Amniotic stem cell (primary cell): Measurements from ENCODE around the gene TPP1.

Experiments used
- DNase-seq: peaks from one replicate; lab custom pipeline; 2025; lab: John Stamatoyannopoulos, UW

TPP1 gene

GRCh38 chr11:6646918-6647679 lies 27.9 kb upstream of the TPP1 start:
- DNase-seq = no peak

DNA sequence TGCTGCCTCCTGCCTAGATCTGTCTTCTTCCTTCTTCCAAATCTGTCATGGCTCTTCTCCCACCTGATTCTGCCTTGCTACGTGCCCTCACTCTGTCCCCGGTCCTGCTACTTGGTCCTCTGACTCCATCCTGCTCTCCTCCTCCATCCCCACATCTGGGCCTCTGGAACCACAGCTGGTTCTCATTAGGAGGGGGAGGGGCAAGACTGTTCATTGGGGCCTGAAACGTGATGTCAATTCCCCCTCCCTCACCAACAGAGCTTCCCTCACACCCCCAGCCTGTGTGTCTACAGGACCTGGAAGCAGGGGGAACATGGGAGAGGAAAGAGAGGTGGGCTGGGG lies 27.3 kb upstream of the TPP1 start:
- no peak for DNase-seq

- no peak for DNase-seq
Observed at GRCh38 chr11:6646071-6646470, 26.8 kb upstream of the TPP1 start.

GRCh38 chr11:6642957-6643356 lies 23.7 kb upstream of the TPP1 start:
- DNase-seq = no peak

DNA sequence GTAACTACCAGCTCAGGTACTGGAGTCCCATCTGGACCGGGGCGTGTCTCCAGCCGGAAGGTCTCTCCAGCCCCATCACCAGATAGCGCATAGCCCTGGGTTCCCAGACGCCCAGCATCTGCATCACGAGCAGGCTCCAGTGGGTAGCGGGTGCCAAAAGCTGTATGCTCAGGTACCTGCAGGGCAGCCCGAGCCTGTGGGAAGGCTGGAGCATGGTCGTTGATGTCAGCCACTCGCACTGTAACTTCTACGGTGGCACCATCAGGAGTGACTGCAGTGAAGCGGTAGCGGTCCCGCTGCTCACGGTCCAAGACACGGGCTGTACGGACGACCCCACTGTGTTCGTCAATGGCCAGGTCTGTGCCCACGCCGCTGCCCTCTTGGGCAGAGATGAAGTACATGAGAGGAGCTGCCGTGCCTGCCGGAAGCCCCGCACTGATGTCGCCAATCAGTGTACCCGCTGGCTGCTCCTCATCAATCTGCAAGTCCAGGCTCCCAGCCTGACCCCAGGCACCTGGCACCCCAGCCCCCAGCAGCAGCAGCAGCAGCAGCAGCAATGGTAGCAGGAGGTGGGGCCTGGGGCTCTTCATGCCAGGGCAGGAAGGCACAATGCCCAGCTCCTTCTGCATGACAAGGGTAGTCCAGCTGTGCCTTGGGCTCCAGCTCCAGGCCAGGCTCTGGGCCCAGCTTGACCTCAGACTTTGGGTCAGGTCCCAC lies 21.9 kb upstream of the TPP1 start:
- no peak for DNase-seq

- no peak for DNase-seq
Observed at GRCh38 chr11:6640036-6640984, 21.1 kb upstream of the TPP1 start.

DNA sequence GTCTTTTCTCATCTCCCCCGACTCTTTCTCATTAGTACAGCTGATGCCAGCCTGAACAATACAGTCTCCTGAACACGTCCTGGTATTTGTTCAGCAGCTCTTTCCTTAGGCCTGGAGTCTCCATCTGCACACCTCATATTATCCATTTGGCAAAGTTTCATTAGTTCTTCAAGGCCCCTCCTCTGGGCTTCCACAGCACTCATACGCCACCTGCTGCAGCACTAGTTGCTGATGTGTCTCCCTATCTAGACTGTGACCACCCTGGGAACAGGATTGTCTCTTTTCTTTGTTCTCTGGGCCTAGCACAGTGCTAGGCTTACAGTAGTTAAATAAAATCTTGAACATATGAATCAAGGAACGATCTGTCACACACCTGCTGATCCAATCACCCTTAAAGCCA lies 19.2 kb upstream of the TPP1 start:
- DNase-seq = no peak

DNA sequence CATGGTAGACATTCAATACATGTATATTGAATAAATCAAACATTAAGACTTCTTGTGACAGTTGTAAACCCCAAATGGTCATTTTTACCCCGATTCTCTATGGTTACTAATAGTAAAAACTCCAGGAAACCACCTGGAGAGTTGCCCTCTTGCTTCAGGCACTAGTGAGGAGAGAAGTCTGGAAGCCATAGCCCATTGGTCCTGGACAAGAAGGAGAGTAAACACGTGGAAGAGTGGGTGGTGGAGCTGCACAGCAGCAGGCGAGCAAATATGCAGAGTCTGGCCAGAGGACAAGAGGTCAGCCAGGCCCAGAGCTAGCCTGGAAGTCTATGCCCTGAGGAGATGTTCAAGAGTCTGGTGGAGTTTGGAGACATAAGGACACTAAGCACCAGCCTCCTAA lies 18.6 kb upstream of the TPP1 start:
- DNase-seq = peak; percentile 25

DNA sequence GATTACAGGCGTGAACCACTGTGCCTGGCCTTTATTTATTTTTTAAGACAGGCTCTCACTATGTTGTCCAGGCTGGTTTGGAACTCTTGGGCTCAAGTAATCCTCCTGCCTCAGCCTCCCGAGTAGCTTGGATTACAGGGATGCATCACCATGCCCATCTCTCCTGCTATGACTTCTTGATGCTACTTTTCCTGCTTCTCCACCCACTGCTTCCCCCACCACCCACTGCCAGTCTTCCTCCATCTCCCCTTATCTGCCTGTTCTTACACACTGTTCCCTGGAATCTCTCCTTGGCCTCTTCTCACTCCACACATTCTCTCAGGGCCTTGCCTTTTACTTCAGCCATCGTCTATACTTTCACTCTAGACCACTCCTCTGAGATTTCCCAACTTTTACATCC lies 17.3 kb upstream of the TPP1 start:
- no peak for DNase-seq

DNA sequence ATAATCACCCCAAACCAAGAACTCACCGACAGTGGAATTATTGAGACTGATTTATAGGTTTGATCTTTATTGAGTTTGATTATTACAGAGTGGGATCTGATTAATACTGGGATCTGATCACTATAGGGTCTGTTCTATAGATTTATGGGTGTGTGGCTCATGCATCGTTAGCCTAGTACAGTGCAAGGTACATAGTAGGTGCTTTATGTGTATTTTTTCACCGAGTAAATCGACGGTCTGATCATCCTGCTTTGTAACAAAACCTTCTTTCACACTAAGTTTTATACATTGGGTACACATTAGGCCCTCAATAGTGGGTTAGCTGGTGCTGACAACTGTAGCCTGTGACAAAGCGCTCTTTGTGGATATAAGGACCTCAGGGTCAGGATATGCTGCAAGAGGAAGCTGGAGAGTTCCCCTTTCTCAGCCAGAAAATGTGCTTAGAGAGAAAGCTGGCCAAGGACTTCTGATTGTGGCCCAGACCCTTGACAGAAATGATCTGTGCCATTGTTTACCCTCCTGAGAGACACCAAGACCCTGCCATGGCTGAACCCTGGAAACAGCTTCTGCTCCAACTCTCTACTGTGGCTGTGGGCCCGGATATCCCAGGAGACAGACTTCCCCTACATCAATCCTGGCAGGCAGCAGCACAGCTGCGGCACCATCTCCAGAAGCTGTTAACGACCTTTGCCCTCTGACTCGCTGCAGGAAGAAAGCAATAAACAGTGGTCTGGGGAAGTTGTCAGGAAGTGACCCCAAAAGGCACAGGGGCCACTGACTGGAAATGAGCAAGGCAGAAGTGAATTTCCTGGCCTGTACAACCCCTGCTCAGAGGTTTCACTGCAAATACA lies 16.1 kb upstream of the TPP1 start:
- no peak for DNase-seq

DNA sequence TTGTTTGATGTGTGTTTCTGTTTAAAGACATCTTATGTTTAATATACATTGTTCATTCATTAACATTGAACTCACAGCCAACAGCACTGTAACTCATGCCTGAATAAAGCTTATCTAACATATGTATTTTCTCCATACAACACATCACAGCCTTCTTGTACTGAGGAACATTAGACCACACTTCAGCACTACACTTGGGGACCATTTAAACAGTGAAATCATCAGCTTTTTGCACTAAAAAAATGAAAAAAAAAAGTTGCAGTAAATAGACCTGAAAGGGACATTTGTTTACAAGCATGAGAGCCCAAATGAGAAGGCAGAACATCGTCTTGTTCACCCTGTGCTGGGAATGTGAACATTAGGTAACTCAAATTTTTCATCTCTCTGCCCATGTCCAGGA lies 15.3 kb upstream of the TPP1 start:
- DNase-seq = no peak

DNA sequence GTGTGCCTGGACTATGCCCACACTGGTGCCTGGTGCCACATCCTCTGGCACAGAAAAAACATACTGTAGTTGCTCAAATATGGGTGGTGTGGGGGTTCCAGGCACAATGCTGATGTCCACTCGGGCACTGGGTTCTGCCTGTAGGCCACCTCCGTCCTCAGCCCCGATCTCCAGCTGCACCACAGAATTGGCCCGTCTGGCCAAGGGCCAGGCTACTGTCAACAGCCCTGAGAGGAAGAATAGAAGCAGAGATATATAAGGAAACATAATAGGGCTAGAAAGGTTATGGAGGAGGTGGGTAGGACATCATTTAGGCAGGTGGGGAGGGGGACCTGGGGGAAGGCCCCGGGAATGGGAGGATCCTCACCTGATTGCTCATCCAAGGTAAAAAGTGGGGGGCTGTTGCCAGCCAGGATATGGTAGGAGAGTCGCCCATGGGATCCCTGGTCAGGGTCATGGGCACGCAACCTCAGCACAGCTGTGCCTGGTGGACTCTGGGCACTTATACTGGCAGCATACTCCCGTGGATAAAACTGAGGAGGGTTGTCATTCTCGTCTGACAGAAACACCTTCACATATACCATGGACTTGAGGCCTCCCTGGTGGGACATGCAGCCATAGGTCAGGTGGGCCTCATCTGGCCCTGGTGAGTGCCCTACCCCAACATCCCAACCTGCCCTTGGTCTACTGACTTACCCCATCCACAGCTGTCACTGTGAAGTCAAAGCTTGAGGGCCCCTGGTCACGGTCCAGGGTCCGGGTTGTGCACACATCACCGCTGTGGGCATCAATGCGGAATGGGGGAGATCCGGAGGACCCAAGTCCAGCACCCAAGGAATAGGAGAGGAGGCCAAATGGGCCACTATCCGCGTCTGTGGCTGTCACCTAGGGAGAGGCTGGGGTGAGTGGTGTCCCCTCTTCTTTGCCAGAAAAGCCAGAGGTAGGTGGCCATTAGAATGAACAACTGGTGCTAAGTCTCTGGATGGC lies 14.5 kb upstream of the TPP1 start:
- DNase-seq = no peak

DNA sequence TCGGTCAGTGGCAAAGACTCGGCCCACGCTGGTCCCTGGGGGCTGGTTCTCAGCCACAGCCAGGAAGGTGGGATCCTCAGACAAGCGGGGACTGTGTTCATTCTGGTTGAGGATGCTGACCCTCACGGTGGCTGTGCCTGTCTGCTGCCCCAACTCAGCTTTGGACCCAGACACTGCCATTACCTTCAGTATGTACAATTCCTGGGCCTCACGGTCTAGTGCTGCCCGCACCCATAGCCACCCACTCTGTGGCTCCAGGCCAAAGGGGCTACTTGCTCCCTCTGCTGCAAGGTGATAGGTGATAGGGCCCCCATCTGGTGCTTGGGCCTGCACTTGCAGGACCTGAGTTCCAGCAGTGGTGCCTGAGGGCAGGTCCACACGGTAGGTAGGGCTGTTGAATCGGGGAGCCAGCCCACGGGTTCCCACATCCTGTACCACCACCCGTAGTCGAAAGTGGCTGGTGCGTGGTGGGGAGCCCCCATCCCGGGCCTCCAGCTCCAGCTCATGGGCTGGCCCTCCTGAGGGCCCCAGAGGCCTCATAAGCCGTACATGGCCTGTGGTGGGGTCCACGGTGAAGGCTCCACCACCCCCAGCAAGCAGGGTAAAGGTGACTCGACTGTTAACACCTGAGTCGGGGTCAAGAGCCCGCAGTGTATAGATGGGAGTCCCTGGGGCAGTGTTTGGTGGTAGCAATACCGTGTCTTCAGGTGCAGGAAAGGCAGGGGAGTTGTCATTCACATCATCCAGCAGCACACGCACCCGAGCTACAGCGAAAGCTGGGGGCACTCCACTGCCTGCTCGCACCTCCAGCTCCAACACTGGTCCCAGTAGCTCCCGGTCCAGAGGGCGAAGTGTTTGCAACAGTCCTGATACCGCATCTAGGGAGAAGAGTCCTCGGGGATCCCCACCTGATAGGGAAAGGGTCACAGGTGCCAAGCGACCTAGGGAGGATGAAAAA lies 13.2 kb upstream of the TPP1 start:
- no peak for DNase-seq

DNA sequence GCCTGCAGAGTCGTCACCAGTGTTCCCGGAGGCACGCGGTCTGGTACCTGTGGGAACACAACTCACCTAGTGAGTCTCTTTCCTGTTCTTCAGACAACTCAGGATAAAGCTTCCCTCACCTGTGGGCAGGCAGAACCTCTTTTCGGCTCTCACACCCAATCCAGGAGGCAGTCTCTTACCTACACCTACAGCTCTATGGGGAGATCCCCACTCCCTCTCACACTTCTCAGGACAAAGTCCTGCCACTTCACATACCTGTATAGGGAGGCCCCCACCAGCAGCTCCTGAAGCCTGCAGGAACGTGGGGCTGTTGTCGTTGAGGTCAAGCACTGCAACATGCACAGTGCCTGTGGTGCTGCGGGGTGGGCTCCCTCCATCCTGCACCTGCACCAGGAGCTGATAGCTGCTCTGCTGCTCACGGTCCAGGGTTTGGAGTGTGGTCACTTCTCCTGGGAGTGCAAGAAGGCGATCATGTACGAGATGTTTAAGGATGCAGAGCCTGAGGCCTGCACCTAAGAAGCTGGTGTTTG lies 12.2 kb upstream of the TPP1 start:
- no peak for DNase-seq

DNA sequence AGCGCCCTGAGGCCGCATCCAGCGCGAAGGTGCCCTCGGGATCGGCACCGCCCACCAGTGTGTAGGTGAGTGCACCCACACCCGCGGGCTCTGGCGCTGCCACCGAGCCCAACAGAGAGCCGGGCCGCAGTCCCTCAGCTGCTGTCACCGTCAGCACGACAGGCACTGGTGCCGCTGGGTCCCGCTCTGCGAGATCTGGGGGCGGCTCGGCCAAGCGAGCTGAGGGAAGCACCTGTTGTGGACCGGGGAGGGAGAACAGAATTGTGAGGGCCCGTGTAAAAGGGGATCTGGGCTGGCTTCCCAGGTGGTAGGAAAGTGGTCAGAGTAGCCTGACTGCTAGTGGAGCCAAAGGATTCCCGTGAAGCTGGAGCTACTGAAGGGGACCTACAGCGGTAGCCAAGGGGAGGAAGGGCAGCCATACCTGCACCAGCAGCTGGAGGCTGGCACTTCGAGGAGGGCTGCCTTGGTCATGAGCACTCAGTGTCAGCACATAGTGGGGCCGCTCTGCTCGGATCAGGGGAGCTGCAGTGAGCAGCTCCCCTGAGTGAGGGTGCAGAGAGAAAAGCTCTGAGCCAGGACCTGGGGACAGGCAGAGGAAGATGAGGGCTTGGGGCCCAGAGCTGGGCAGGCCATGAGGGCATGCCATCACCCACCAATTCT lies 11.5 kb upstream of the TPP1 start:
- DNase-seq = no peak

DNA sequence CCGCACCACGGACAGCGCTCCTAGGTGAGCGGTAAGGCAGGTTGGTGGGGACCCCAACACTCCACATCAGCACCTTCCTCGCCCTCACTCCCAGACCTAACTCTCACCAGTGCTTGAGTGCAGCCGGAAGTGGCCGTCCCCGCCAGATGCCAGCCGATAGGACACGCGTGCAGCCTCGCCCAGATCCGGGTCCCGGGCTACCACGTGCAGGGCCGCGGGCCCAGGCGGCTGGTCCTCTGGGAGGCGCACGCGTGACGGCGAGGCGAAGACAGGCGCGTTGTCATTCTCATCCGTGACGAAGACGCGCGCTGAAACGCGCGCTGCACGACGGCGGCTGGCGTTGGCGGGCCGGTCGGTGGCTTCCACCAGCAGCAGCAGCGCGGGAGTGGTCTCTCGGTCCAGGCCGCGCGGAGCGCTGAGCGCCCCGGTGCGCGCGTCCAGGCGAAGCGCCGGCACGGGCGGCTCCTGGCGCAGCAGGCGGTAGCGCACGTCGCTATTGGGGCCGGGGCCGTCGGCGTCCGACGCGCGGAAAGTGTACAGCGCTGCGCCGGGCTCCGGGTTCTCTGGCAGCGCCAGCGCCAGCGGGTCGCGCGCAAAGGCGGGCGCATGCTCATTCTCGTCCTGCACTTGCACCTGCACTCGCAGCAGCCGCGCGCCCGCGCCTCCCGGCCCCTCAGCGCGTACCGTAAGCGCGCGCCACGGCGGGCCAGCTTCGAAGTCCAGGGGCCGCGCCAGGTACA lies 10.8 kb upstream of the TPP1 start:
- no peak for DNase-seq

DNA sequence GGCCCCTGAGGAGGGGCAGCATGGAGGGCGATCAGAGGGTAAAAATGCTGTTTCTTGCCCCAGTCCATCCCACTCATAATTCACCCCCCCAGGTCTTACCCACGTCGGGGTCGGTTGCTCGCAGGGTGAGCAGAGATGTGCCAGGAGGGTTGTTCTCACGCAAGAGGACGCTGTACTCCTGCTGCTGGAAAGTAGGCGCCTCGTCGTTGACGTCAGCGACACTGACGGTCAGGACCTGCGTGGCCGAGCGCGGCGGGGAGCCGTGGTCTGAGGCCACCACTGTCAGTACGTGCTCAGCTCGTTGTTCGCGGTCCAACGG lies 10.3 kb upstream of the TPP1 start:
- DNase-seq = no peak

DNA sequence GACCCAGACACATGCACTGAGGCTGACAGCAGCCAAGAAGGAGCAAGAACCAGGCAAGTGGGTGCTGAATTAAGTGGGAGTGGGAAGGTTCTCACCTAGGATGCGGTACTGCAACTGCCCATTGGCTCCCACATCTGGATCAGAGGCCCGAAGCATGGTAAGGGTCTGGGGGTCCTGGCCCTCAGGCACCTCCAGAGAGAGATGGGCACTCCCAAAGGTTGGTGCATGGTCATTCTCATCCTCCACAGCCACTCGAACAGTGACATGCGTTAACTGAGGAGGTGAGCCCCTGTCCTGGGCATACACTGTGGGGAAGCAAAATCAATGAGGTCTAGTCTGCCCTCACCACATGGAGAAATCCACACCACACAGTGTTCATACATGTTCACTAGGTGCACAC lies 9.3 kb upstream of the TPP1 start:
- DNase-seq = no peak
